Breast epithelium (tissue), 4 donors: ENCODE results near the gene SEMA4C. TPM values are rescaled to one million over a fixed set of nuclear protein-coding genes. Genes with fewer than 3 reads are reported as not detected.

ENCODE experiments used
- DNase-seq, 2 donors: peaks; one replicate each; pipeline ENCODE4 v3.0.0-alpha.2; 2019; ENCODE audit warnings: low spot score in 2 of 2
- H3K27ac ChIP-seq, 2 donors: fragments of 200-600 bp; sonication (generic) in 1 of 2; one replicate each; pipeline ENCODE4 v1.5.1; 2016 to 2019; ENCODE audit warnings: mild to moderate bottlenecking in 1 of 2
- H3K27me3 ChIP-seq, 2 donors: fragments of 200-600 bp; sonication (generic) in 1 of 2; one replicate each; pipeline versions ENCODE4 v1.5.1 to v1.6.0; 2017 to 2019; ENCODE audit warnings: control low read depth in 1 of 2, mild to moderate bottlenecking in 1 of 2
- H3K36me3 ChIP-seq: fragments of 200-600 bp; one replicate; pipeline ENCODE4 v1.5.1; 2019
- H3K4me1 ChIP-seq, 2 donors: fragments of 200-600 bp; sonication (generic); one replicate each; pipeline ENCODE4 v1.5.1; 2016 to 2019; ENCODE audit warnings: control low read depth in 1 of 2
- H3K4me3 ChIP-seq, 3 donors: fragments of 200-600 bp; sonication (generic); 1 replicate in 2 of 3; 2 replicates in 1 of 3; pipeline ENCODE4 v1.5.1; 2016 to 2019; ENCODE audit warnings: mild to moderate bottlenecking in 3 of 3, moderate library complexity in 2 of 3
- H3K9me3 ChIP-seq, 2 donors: fragments of 200-600 bp; sonication (generic) in 1 of 2; one replicate each; pipeline ENCODE4 v1.5.1; 2016 to 2019; ENCODE audit warnings: control low read depth in 1 of 2
- POLR2A ChIP-seq: fragments of 450-650 bp; IDR thresholded peaks from one replicate; pipeline ENCODE4 v1.6.1; 2016; ENCODE audit warnings: antibody characterized with exemption, mild to moderate bottlenecking, moderate library complexity
- POLR2AphosphoS5 ChIP-seq, 3 donors: sonication (generic); formaldehyde crosslinking; IDR thresholded peaks; one replicate each; pipeline ENCODE4 v1.6.1; 2017; ENCODE audit warnings: antibody characterized with exemption in 3 of 3
- intact Hi-C: fragments of 100-400 bp; cut with DNase I; formaldehyde crosslinking; loops from one replicate; pipeline ENCODE4 v1.15.1; 2023; ENCODE audit warnings: low total_unique reads
- total RNA-seq, 3 donors: library from RNA; depleted of rRNA; stranded (reverse); fragments of >200 nt; gene quantifications; one replicate each; pipeline ENCODE4 v1.1.0, GENCODE V29; 2016
- TF ChIP-seq, protein P1 (sequence below), 3 donors: fragments of 450-650 bp; IDR thresholded peaks; one replicate each; pipeline ENCODE4 v1.5.1; 2016 to 2017; ENCODE audit warnings: antibody characterized with exemption in 3 of 3, mild to moderate bottlenecking in 3 of 3, moderate library complexity in 3 of 3

The SEMA4C gene
- total RNA-seq, 3 donors from 2014 or later, result 17.9 to 37.3 (median 31.5) TPM

DNA sequence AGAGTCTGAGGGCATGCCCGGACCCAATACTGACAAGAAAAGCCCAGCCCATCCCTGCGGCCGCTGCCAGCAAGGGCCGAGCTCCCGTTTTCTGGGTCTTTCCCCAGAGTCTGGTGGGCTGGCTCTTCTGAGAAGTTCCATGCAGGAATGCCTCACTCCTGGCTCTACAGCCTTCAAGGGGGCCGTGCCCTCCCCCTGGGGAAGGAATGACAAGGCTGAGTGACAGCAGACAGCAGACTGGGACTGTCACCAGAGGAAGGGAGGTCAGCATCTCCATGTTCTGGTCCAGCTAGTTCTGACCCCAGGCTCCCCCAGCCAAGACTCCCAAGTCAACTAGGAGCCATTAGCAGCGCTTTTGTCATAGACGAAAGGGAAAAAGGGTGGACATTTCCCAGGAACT is 13.0 kb upstream of the SEMA4C start:
- Histone ChIP-seq H3K9me3 (no peaks in the 10 kb centered on the region), H3K27me3 (no peaks in the 10 kb centered on the region), H3K4me1 (peaks cover under 1 to 12% of the 10 kb centered on the region in 2 donors), H3K36me3 (no peaks in the 10 kb centered on the region), H3K27ac (no peak overlapping the region), H3K4me3 (no peak overlapping the region)
- intact Hi-C loops, result no loop called here
- DNase-seq, result no peak
- TF ChIP-seq, protein P1, sequence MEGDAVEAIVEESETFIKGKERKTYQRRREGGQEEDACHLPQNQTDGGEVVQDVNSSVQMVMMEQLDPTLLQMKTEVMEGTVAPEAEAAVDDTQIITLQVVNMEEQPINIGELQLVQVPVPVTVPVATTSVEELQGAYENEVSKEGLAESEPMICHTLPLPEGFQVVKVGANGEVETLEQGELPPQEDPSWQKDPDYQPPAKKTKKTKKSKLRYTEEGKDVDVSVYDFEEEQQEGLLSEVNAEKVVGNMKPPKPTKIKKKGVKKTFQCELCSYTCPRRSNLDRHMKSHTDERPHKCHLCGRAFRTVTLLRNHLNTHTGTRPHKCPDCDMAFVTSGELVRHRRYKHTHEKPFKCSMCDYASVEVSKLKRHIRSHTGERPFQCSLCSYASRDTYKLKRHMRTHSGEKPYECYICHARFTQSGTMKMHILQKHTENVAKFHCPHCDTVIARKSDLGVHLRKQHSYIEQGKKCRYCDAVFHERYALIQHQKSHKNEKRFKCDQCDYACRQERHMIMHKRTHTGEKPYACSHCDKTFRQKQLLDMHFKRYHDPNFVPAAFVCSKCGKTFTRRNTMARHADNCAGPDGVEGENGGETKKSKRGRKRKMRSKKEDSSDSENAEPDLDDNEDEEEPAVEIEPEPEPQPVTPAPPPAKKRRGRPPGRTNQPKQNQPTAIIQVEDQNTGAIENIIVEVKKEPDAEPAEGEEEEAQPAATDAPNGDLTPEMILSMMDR (IDR thresholded peaks at IDR 0.05), result no peak
- TF ChIP-seq POLR2A (no peak), POLR2AphosphoS5 (IDR thresholded peaks at IDR 0.05) (no peak)

DNA sequence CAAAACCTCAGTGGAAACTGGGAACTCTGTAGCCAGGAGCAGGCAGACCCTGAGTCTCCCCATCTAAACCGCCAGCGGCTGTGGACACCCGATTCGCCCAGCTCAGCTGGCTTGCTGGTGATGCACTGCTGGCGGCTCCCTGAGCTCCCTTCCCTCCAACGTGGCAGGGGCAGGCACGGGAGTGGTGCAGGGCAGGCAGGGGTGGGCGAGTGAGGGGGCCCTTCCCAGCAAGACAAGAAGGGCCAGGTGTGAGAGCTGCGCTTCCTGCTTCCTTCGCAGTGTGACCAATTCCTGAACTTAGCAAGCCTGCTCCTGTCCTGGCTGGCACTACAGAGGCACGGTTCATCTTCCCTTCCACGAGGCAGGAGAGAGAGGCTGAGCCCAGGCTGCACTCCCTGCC is 12.3 kb upstream of the SEMA4C start:
- Histone ChIP-seq H3K27ac (peak overlapping the region; percentile 7 to 48), H3K27me3 (no peaks in the 10 kb centered on the region), H3K9me3 (no peaks in the 10 kb centered on the region), H3K4me1 (peaks cover 0 to 5% of the 10 kb centered on the region in 2 donors), H3K36me3 (no peaks in the 10 kb centered on the region), H3K4me3 (no peak overlapping the region)
- intact Hi-C loops, result no loop called here
- DNase-seq, result no peak
- TF ChIP-seq, protein P1 (IDR thresholded peaks at IDR 0.05), result no peak
- TF ChIP-seq POLR2A (no peak), POLR2AphosphoS5 (IDR thresholded peaks at IDR 0.05) (no peak)

DNA sequence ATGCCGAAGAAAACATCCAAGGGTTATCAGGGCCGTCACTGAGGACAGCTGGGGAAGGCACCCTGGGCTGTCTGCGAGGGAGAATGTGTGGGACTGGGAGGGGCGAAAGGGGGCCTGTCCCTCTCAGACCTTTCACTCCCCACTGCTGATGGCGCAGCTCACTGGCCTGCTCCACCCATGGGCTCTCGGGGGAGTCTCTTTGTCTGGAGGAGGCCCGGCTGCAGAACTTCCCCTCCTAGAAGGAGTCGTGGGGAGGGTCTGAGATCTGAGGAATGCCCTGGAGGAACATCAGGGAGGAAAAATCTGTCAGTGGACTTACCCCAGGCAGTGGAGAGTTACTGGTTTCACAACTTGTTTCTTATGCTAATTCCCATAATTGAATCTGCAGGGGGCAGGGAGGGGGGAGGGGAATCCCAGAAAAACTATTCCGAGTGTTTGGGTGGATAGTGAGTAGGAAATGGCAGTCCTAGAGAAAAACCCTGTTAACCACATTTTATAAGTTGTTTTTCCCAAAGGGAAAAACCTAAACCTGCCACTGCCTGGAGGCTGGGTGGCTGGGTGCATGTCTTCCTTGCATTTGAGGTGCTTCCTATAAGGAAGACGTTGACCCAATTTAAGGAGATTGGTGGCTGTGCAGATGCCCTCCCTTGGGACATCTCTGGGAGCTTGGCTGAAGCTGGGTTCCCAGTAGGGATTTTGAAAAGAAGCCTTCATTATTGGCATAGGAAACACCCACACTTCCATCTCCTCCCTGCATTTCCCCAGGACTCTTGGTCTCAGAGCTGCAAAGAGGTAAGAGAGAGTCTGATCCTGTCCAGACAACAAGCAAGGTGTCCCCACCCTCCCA is 11.7 kb upstream of the SEMA4C start:
- intact Hi-C loops, result no loop called here
- Histone ChIP-seq H3K4me1 (peaks cover 0 to 4% of the 10 kb centered on the region in 2 donors), H3K27ac (peak overlapping the region; percentile 7 to 48), H3K9me3 (no peaks in the 10 kb centered on the region), H3K27me3 (no peaks in the 10 kb centered on the region), H3K36me3 (no peaks in the 10 kb centered on the region), H3K4me3 (no peak overlapping the region)
- no peak for DNase-seq
- TF ChIP-seq, protein P1 (IDR thresholded peaks at IDR 0.05), result no peak
- TF ChIP-seq POLR2AphosphoS5 (IDR thresholded peaks at IDR 0.05) (no peak), POLR2A (no peak)

DNA sequence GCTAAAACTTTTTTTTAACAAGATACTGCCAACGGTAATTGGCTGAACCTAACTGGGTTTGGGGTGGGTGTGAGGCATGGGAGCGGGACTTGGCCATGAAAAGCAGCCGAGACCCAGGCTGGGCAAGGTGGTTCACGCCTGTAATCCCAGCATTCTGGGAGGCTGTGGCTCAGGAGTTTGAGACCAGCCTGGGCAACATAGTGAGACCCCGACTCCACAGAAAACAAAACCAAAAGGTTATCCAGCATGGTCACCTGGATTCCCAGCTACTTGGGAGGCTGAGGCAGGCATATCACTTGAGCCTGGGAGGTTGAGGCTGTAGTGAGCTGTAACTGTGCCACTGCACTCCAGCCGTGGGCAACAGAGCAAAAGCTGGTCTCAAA is 11.0 kb upstream of the SEMA4C start:
- intact Hi-C loops, result no loop called here
- H3K27ac ChIP-seq, result no peak overlapping the region
- no peak overlapping the region for H3K4me3 ChIP-seq
- DNase-seq, result no peak
- no peaks in the 10 kb centered on the region for H3K27me3 ChIP-seq
- H3K36me3 ChIP-seq, result no peaks in the 10 kb centered on the region
- no peaks in the 10 kb centered on the region for H3K4me1 ChIP-seq
- no peaks in the 10 kb centered on the region for H3K9me3 ChIP-seq
- TF ChIP-seq, protein P1 (IDR thresholded peaks at IDR 0.05), result no peak
- TF ChIP-seq POLR2AphosphoS5 (IDR thresholded peaks at IDR 0.05), result no peak
- TF ChIP-seq POLR2A, result no peak

DNA sequence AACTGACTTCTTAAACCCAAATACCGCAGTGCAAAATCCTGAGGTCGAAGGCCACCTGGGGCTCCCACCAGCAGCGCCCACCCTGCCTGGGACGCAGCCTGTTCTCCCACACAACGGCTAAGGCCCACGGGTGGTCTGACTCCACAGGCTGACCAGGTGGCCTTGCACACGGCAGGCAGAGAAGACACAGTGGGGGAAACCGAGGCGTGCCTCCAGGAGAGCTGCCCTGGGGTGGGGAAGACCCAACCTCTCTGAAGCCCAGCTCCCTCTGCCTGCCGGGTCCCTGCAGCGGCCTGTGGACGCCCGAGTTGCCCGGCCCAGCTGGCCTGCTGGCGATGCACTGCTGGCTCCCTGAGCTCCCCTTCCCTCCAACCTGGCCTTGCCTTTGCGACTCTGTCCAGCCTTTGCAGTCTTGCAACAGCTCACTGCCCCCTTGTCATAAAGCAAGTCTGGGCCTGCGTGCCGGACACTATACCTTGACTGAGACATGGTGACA is 9.7 kb upstream of the SEMA4C start:
- Histone ChIP-seq H3K36me3 (no peaks in the 10 kb centered on the region), H3K27ac (no peak overlapping the region), H3K4me3 (no peak overlapping the region), H3K4me1 (peaks cover 0 to 4% of the 10 kb centered on the region in 2 donors), H3K27me3 (no peaks in the 10 kb centered on the region), H3K9me3 (no peaks in the 10 kb centered on the region)
- no peak for DNase-seq
- TF ChIP-seq, protein P1 (IDR thresholded peaks at IDR 0.05), result no peak
- TF ChIP-seq POLR2A, result no peak
- no peak for TF ChIP-seq POLR2AphosphoS5 (IDR thresholded peaks at IDR 0.05)
- intact Hi-C loops, result no loop called here
